Osteoblast (primary cell): Measurements from ENCODE around the gene PTGR1. TPM values are rescaled to one million over a fixed set of nuclear protein-coding genes. Genes with fewer than 3 reads are reported as not detected.

Experiments used
- DNase-seq: peaks from one replicate; pipeline ENCODE4 v3.0.0; 2011; ENCODE audit warnings: low spot score, mixed read lengths; ENCODE audit not compliant: insufficient read length; ENCODE audit errors: missing footprints
- H2AFZ ChIP-seq: 2 replicates; pipeline ENCODE4 v1.6.0; 2011; ENCODE audit warnings: mild to moderate bottlenecking, low read length
- H3K27ac ChIP-seq: 2 replicates; pipeline ENCODE4 v1.5.1; 2011; ENCODE audit warnings: mild to moderate bottlenecking, low read depth, low read length, moderate library complexity
- H3K27me3 ChIP-seq: 2 replicates; pipeline ENCODE4 v1.6.0; 2012; ENCODE audit warnings: mild to moderate bottlenecking, control low read depth, inconsistent platforms, low read length, moderate library complexity; ENCODE audit not compliant: insufficient read depth
- H3K36me3 ChIP-seq: 2 replicates; pipeline ENCODE4 v1.5.1; 2011; ENCODE audit warnings: mild to moderate bottlenecking, low read length, control low read depth, moderate library complexity; ENCODE audit not compliant: insufficient read depth
- H3K4me1 ChIP-seq: 2 replicates; pipeline ENCODE4 v1.5.1; 2011; ENCODE audit warnings: mild to moderate bottlenecking, low read length, control low read depth, moderate library complexity; ENCODE audit not compliant: insufficient read depth
- H3K4me2 ChIP-seq: 2 replicates; pipeline ENCODE4 v1.6.0; 2011; ENCODE audit warnings: mild to moderate bottlenecking, low read length; ENCODE audit not compliant: insufficient read depth
- H3K4me3 ChIP-seq: fragments of 200-600 bp; sonication (generic); 3 replicates; pipeline ENCODE4 v1.5.1; 2012; ENCODE audit warnings: mild to moderate bottlenecking, low read length, inconsistent platforms; ENCODE audit not compliant: insufficient read depth
- H3K79me2 ChIP-seq: 2 replicates; pipeline ENCODE4 v1.6.0; 2012; ENCODE audit warnings: mild to moderate bottlenecking, low read length, control low read depth, inconsistent platforms; ENCODE audit not compliant: insufficient read depth
- H3K9me3 ChIP-seq: 2 replicates; pipeline ENCODE4 v1.5.1; 2011; ENCODE audit warnings: low read depth, low read length, control low read depth
- H4K20me1 ChIP-seq: 2 replicates; pipeline ENCODE4 v1.6.0; 2012; ENCODE audit warnings: mild to moderate bottlenecking, low read length, control low read depth; ENCODE audit not compliant: insufficient read depth
- CTCF ChIP-seq: IDR thresholded peaks from 2 replicates; pipeline ENCODE4 v1.5.1; 2011; ENCODE audit warnings: mild to moderate bottlenecking, low read depth, low read length, moderate library complexity; ENCODE audit errors: extremely low read depth
- total RNA-seq: library from RNA; depleted of rRNA; stranded (reverse); fragments of >200 nt; gene quantifications from 2 replicates; pipeline ENCODE4 v1.2.3, GENCODE V29; 2012

PTGR1 gene
- total RNA-seq, 1 donor = 62.6 TPM

- H4K20me1 ChIP-seq = peaks cover 9% of the 10 kb centered on the region
- H3K27me3 ChIP-seq = no peaks in the 10 kb centered on the region
- H3K79me2 ChIP-seq = peaks cover 44% of the 10 kb centered on the region
- no peak overlapping the region for H3K4me3 ChIP-seq
- H3K9me3 ChIP-seq = no peaks in the 10 kb centered on the region
- H3K36me3 ChIP-seq = peaks cover 32% of the 10 kb centered on the region
- no peak overlapping the region for H2AFZ ChIP-seq
- H3K4me2 ChIP-seq = no peak overlapping the region
- DNase-seq = no peak
- TF ChIP-seq CTCF = no peak
- no peak overlapping the region for H3K27ac ChIP-seq
- no peaks in the 10 kb centered on the region for H3K4me1 ChIP-seq
These were observed 46.4 kb upstream of the PTGR1 start for GRCh38 chr9:111645806-111646205.

GRCh38 chr9:111644195-111644772 is 44.8 kb upstream of the PTGR1 start:
- no peaks in the 10 kb centered on the region for H3K9me3 ChIP-seq
- H4K20me1 ChIP-seq = peaks cover 9% of the 10 kb centered on the region
- H3K27ac ChIP-seq = no peak overlapping the region
- H2AFZ ChIP-seq = no peak overlapping the region
- H3K36me3 ChIP-seq = peaks cover 19% of the 10 kb centered on the region
- H3K4me1 ChIP-seq = no peaks in the 10 kb centered on the region
- no peaks in the 10 kb centered on the region for H3K27me3 ChIP-seq
- no peak overlapping the region for H3K4me2 ChIP-seq
- no peak for TF ChIP-seq CTCF
- peaks cover 46% of the 10 kb centered on the region for H3K79me2 ChIP-seq
- no peak for DNase-seq
- no peak overlapping the region for H3K4me3 ChIP-seq

- Histone ChIP-seq H3K27ac (no peak overlapping the region), H3K9me3 (no peaks in the 10 kb centered on the region), H3K4me2 (no peak overlapping the region), H3K27me3 (no peaks in the 10 kb centered on the region), H3K4me1 (peaks cover 6% of the 10 kb centered on the region), H2AFZ (no peak overlapping the region), H3K79me2 (peaks cover 70% of the 10 kb centered on the region), H4K20me1 (peaks cover 54% of the 10 kb centered on the region), H3K4me3 (no peak overlapping the region), H3K36me3 (no peaks in the 10 kb centered on the region)
- no peak for DNase-seq
- no peak for TF ChIP-seq CTCF
These were observed 38.0 kb upstream of the PTGR1 start for GRCh38 chr9:111637421-111637950.

GRCh38 chr9:111634860-111635259 is 35.4 kb upstream of the PTGR1 start:
- TF ChIP-seq CTCF = no peak
- peaks cover 60% of the 10 kb centered on the region for H4K20me1 ChIP-seq
- no peaks in the 10 kb centered on the region for H3K27me3 ChIP-seq
- no peak overlapping the region for H2AFZ ChIP-seq
- H3K79me2 ChIP-seq = peaks cover 83% of the 10 kb centered on the region
- DNase-seq = no peak
- no peaks in the 10 kb centered on the region for H3K9me3 ChIP-seq
- no peaks in the 10 kb centered on the region for H3K36me3 ChIP-seq
- H3K4me2 ChIP-seq = no peak overlapping the region
- H3K4me3 ChIP-seq = no peak overlapping the region
- H3K27ac ChIP-seq = no peak overlapping the region
- H3K4me1 ChIP-seq = peaks cover 11% of the 10 kb centered on the region
